Mucosa of descending colon (tissue), 3 donors: Measurements from ENCODE around the gene CYTH3. TPM values are rescaled to one million over a fixed set of nuclear protein-coding genes. Genes with fewer than 3 reads are reported as not detected.

Experiments
- ATAC-seq: fragments of 200-7000 bp; cut with Tn5 transposase; one replicate; pipeline ENCODE4 v1.9.1; 2020; ENCODE audit warnings: mild to moderate bottlenecking, moderate library complexity
- DNase-seq, 3 donors: peaks; one replicate each; pipeline ENCODE4 v3.0.0-alpha.2; 2020
- H3K36me3 ChIP-seq: fragments of 200-600 bp; one replicate; pipeline ENCODE4 v1.8.0; 2021; ENCODE audit warnings: low read depth, mild to moderate bottlenecking
- H3K4me1 ChIP-seq: fragments of 200-600 bp; one replicate; pipeline ENCODE4 v1.8.0; 2021; ENCODE audit warnings: low read depth, mild to moderate bottlenecking
- H3K4me3 ChIP-seq: fragments of 200-600 bp; one replicate; pipeline ENCODE4 v1.8.0; 2021; ENCODE audit warnings: mild to moderate bottlenecking
- H3K9me3 ChIP-seq: fragments of 200-600 bp; one replicate; pipeline ENCODE4 v1.8.0; 2021; ENCODE audit warnings: mild to moderate bottlenecking
- CTCF ChIP-seq: fragments of 200-600 bp; IDR thresholded peaks from one replicate; pipeline ENCODE4 v1.8.0; 2022; ENCODE audit warnings: antibody characterized with exemption, mild to moderate bottlenecking
- intact Hi-C, 2 donors: fragments of 100-400 bp; cut with DNase I in 1 of 2; cut with micrococcal nuclease in 1 of 2; formaldehyde crosslinking; loops; one replicate each; pipeline versions ENCODE4 v1.11.0 to v1.11.1; 2022; cut with DNase I, micrococcal nuclease
- total RNA-seq, 3 donors: library from RNA; stranded (reverse); fragmentation: NEBNext Ultra II Directional in 2 of 3; extraction: Animal tissue kit (Norgen Biotek cat#: 25700) in 2 of 3; gene quantifications; one replicate each; pipeline versions ENCODE4 v1.2.1 to v1.2.4, GENCODE V29; 2021 to 2023
- donor health status: DM: no; HTN: no; CAD: no; lungs with moderate emphysema.
- donor health status: DM: no; HTN: no; CAD: no.
- donor health status: DM: no; HTN: yes; CAD: no.

The CYTH3 gene
- total RNA-seq, 3 donors from 2014 or later = 10.4 to 23.2 (median 11.9) TPM

- H3K36me3 ChIP-seq = no peaks in the 10 kb centered on the region
- peaks cover 19% of the 10 kb centered on the region for H3K4me1 ChIP-seq
- ATAC-seq (no peak), DNase-seq (no peak)
- intact Hi-C loops = no loop called here
- no peak overlapping the region for H3K4me3 ChIP-seq
- TF ChIP-seq CTCF = no peak
- H3K9me3 ChIP-seq = no peaks in the 10 kb centered on the region
Observed at GRCh38 chr7:6268023-6268900, 4.2 kb downstream of the CYTH3 start.

GRCh38 chr7:6266699-6267098, 5.7 kb downstream of the CYTH3 start:
- intact Hi-C loops = no loop called here
- TF ChIP-seq CTCF = no peak
- Histone ChIP-seq H3K4me1 (peaks cover 13% of the 10 kb centered on the region), H3K9me3 (no peaks in the 10 kb centered on the region), H3K36me3 (no peaks in the 10 kb centered on the region), H3K4me3 (no peak overlapping the region)
- ATAC-seq (no peak), DNase-seq (no peak)

- DNase-seq = no peak
- no peaks in the 10 kb centered on the region for H3K36me3 ChIP-seq
- H3K4me1 ChIP-seq = peaks cover 4% of the 10 kb centered on the region
- no peaks in the 10 kb centered on the region for H3K9me3 ChIP-seq
- intact Hi-C loops = no loop called here
- no peak for TF ChIP-seq CTCF
- H3K4me3 ChIP-seq = no peak overlapping the region
- no peak for ATAC-seq
Observed at GRCh38 chr7:6262221-6262620, 10.2 kb downstream of the CYTH3 start.

- intact Hi-C loops = no loop called here
- Histone ChIP-seq H3K36me3 (no peaks in the 10 kb centered on the region), H3K4me3 (no peak overlapping the region), H3K9me3 (no peaks in the 10 kb centered on the region), H3K4me1 (peaks cover 4% of the 10 kb centered on the region)
- no peak for DNase-seq
- no peak for TF ChIP-seq CTCF
- no peak for ATAC-seq
Observed at GRCh38 chr7:6261699-6262098, 10.7 kb downstream of the CYTH3 start.

- no peak for TF ChIP-seq CTCF
- H3K9me3 ChIP-seq = no peaks in the 10 kb centered on the region
- no peaks in the 10 kb centered on the region for H3K36me3 ChIP-seq
- DNase-seq = no peak
- intact Hi-C loops = no loop called here
- peaks cover 10% of the 10 kb centered on the region for H3K4me1 ChIP-seq
- no peak overlapping the region for H3K4me3 ChIP-seq
- no peak for ATAC-seq
Observed at GRCh38 chr7:6260291-6261187, 11.9 kb downstream of the CYTH3 start.
